UCSD-AML1 (cell line): ENCODE data around the gene STC2.
"Not testable (repeated sequence)": the region's sequence is repeated elsewhere in the genome, so short reads cannot be mapped to it uniquely, and the experiment has no call there.

Experiments
- DNase-seq: peaks from one replicate; lab custom pipeline; 2025; ENCODE audit not compliant: unreplicated experiment; lab: John Stamatoyannopoulos, UW

The STC2 gene

DNA sequence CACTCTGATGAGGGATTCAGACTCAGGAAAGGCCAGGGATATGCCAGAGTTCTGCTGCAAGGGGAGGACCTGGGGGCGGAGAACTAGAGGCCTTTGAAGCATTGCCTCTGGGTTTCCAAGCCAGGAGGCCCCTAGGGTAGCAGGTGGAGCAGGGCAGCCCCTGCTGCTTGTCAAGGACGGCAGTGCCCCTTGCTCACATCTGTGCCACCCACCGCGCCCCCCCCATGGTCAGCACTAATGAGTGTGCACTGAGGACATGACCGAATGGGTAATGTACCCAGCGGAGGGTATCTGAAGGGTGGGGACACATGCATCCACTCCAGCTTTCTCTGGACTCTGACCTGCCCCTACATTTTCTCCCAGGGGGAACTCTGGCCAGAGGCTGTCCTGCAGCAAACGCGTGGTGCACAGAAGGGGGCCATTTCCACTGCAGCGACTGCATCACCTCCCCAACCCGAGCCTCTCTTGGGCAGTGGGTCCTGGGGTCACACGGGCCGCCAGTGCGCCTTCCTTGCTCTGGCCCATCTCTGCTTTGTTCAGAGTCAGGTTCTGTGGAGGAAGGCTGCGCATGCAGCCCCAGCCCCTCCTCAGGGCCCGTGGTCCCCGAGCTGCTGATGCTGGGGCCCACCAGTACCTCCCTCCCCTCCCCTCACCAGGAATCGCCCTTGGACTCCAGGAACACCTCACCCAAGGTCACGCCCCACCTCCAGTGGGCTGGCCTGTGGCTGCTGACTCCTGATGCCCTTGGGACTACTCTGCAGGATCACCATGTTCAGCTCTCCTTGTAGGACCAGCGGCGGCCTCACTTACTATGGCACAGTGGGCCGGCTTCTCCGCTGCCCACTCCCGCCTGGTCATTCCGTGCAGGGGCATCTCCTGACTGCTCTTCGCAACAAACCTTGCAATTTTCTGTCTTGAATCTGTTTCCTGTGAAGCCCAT is 31.2 kb downstream of the STC2 start:
- DNase-seq = no peak

DNA sequence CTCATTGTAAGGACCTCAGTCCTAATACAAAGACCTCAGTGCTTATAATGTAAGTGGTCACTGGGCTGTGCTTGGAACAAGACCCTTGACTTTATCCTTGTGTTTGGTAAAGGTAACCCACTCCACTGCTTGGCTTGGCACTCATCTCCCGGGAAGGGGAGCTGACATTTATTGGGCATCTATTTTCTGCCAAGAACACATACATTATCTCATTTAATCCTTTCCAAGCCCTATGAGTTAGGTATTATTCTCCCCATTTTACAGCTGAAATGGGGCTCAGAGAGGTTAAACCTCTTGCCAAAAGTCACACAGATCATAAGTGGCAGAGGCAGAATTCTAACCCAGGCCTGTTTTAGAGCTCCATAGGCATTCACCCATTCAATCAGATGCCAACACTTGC is 32.4 kb downstream of the STC2 start:
- no peak for DNase-seq

- DNase-seq = no peak
These were observed 33.4 kb downstream of the STC2 start for GRCh38 chr5:173294673-173295320.

GRCh38 chr5:173293817-173294672 is 34.2 kb downstream of the STC2 start:
- peak; percentile 71 for DNase-seq

GRCh38 chr5:173291722-173292658 is 36.2 kb downstream of the STC2 start:
- no peak for DNase-seq

DNA sequence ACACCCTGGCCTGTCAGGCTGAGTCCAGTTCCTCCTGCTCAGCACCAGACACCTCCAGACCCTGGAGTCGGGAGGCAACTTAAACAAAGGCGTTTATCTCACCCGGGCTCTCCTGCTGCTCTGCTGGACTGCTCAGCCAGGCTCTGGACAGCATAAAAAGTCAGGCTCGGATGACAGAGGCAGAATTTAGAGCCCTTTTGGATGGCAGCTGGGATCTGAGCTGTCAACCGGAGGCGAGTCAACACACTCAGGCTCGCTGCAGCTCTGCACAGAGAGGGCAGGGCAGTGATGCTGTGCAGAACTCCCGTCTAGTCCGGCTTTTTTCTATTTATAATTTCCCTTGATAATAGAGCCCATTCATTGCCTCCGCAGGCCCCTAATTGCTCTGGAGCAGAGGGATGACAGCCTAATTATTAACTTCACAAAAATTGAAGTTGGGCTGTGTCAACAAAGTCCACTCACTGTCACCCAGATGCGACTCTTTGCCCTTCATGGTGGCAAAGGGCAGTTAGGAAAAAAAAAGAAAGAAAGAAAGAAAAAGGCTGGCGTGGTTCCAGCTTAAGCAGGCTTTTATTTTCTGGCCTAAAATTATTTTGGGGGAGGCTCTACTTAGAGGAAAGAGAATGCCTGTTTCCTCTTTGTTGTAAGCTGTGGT is 37.6 kb downstream of the STC2 start:
- DNase-seq = no peak

DNA sequence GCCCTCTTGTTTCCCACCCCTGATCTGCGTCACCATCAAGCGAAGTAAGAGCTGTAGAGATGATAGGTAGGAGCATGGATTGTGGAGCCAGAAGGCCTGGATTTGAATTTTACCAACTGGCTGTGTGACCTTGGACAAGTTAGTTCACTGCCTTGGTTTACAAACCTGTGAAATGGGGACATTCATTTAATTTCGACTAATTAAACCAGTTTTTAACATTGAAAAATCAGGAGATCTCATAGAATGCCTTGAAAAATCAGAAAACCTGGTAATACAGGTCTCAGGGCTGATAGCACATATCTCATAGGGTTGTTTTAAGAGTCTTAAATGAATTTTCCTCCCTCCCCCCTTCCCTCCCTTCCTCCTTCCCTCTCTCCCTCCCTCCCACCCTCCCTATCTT is 38.8 kb downstream of the STC2 start:
- DNase-seq = no peak

GRCh38 chr5:173288632-173289031 is 39.6 kb downstream of the STC2 start:
- DNase-seq = no peak

DNA sequence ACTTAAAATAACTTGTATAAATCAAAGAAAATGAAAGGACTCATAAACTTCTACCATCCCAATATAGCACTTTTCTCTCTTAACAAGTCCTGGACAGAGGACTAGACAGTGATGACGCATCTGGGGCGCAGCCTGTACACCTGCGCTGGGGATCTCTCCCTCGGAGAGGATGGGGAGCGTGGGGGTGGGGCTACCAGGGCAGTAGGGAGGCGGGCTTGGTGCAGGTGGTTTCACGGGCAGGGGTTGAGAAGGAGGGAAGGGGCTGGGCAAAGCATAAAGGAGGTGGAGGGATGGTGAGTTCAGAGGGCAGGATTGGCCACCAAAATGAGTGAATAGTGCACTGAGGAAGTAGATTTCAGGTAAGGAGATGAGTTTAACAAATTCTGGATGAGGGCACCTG is 41.1 kb downstream of the STC2 start:
- DNase-seq = no peak

- not testable (repeated sequence) for DNase-seq
These were observed 43.8 kb downstream of the STC2 start for GRCh38 chr5:173284343-173284958.

DNA sequence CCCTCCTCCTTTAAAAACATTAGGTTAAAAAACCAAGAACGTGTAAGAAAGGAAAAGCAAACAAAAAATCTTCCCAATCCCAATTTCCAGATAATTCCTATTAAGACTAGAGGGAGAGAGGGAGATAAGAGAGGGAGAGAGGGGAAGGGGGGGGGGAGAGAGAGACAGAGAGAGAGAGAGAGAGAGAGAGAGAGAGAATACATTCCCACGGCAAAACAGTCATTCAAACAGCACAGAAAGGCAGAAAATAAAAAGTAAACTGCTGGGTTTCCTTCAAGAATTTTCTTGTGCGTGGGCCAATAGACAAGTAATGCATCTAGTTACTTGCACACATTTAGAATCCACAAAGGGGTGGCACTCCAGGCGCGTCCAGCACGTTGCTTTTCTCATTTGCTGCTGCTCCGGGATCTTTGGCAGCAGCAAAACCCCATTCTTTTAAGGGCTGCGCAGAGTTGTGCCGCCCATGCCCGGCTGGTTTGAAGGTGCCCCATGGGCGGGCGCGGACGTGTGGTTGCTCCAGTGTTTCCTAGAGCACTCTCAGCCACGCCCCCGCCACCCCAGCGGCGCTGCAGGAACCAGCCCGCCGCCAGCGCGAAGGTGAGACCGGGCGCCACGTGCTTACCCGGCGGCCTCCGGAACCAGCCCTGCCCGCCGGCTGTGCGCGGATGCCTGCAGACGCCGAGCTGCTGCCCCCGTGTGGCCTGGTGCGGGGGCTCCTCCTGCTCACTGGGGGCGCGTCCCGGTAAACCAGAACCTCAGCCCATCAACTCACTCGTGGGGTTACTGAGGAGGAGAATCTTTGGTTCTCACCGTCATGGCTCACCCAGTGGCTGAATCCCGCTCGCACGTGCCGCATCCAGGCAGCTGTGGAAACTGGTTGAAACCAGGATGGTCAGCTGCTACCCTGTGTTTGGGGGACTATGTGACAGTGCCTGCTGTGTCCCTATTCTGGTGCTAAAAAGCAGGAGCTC is 44.6 kb downstream of the STC2 start:
- peak; percentile 83 for DNase-seq

GRCh38 chr5:173282916-173283315 is 45.3 kb downstream of the STC2 start:
- no peak for DNase-seq

DNA sequence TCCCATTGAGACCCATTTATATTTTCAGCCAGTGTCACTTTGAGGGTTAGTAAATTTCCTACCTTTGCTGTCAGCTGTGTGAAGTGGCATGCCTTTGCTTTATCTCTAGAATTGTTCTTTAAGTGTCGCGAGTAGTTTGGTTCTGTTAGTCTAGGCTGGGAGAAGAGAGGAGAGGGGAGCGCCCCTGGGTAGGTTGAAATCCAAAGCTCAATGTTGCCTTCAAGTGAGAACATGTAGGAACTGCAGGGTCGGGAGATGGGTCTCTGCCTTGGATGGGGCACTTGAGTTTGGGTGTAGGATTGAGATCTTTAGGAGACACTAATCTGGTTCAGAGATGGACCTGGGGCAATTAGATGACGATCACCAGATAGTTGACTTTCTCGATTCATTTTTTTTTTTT is 46.3 kb downstream of the STC2 start:
- no peak for DNase-seq

DNA sequence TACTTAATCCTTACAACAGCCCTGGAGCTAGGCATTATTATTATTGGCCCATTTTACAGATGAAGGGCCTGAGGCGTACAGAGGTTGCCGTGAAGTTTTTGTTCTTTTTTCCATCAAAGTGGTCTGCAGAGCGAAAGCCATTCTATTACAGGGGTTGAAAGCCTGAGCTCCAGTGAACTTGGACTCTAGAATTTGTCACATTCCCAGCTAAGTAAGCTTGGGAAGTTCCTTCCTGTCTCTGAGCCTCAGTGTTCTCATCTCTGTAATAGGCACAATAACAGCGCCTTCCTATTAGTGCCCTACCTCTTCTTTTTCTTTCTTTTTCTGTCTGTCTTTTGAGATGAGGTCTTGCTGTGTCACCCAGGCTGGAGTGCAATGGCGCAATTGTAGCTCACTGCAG is 49.0 kb downstream of the STC2 start:
- DNase-seq = no peak

GRCh38 chr5:173278641-173279040 is 49.6 kb downstream of the STC2 start:
- no peak for DNase-seq

DNA sequence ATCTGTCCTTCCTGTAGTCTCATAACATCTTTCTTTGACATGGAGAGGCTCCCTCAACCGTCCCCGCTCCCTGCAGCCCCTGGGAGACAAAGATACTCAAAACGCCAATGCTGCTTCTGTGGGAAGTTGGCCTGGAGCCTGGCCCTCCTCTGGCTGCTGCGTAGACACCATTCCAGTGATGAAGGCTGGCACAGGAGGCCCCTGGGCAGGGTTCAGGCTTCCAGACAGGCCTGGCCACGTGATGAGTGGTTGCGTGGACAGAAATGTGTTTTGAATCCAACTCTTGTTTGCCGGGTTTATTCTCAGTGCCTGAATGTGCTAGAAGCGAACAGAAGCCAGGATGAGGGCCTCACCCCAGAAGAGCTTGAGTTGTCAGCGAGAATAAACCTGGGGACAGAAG is 50.0 kb downstream of the STC2 start:
- DNase-seq = no peak

DNA sequence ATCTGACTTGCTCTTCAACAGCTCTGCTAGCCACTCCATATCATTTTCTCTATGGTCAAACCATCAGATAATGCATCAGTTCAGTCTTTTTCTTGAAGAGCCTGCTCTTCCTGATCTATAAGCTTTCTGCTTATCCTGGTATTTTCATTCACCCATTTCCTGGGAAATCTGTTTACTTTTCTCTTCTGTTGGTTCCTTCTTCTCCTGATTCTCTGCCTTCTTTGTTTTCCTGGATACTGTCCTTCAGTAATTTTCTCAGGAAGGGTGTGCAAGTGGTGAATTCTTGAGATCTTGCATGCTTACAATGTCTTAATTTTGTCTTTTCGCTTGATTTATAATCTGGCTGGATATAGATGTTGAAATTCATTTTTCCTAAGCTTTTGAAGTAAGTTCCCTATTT is 53.4 kb downstream of the STC2 start:
- no peak for DNase-seq

DNA sequence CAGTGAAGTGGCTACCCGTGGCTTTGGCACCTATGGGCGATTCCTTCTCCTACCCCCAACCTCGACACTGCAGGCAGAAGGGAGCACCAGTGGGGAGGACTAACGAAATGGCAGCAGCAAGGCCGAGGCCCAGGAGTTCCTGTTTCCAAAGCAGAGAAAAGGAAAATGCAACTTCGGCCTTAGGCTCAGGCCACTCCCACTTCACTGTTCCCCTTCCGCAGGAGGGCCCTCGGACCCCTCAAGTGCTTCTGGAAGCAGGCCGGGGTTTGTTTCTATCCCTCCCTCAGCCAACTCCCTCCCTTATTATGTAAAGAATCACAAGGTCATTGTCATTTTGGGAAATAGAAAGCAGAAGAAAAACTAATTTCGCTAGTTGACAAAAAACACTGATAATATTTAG is 56.8 kb downstream of the STC2 start:
- DNase-seq = no peak
